K562 (cell line): ENCODE measurements around the gene SARS1. TPM values are rescaled to one million over a fixed set of nuclear protein-coding genes. Genes with fewer than 3 reads are reported as not detected.
A peak's percentile ranks its signal among the peaks of the same experiment; 100 is the strongest.

Experiments
- BHLHE40 ChIP-seq: IDR thresholded peaks from 2 replicates; pipeline ENCODE4 v1.6.1; 2011; ENCODE audit warnings: low read length, improper control_type of control experiment
- BRF2 ChIP-seq: IDR thresholded peaks from 3 replicates; pipeline ENCODE4 v1.6.1; 2011; ENCODE audit warnings: borderline replicate concordance, mild to moderate bottlenecking; ENCODE audit not compliant: insufficient read length, insufficient read depth
- CREB3 ChIP-seq: fragments of 450-650 bp; conservative IDR thresholded peaks from 2 replicates; pipeline ENCODE4 v1.6.1; 2016; ENCODE audit warnings: missing genetic modification characterization, low read depth, mild to moderate bottlenecking, missing compliant biosample characterization, moderate library complexity
- CSDE1 ChIP-seq, 2 experiments: fragments of 450-650 bp; IDR thresholded peaks; 2 replicates each; pipeline ENCODE4 v1.6.1; 2016; ENCODE audit warnings: mild to moderate bottlenecking in 1 of 2
- DNMT1 ChIP-seq: fragments of 450-650 bp; IDR thresholded peaks from 2 replicates; pipeline ENCODE4 v1.6.1; 2016; ENCODE audit warnings: antibody characterized with exemption, mild to moderate bottlenecking
- FOXM1 ChIP-seq, 2 experiments: fragments of 450-650 bp in 1 of 2; sonication (generic) in 1 of 2; formaldehyde crosslinking in 1 of 2; IDR thresholded peaks; 2 replicates each; pipeline versions ENCODE4 v1.6.1 to v1.9.0; 2017 to 2022; ENCODE audit warnings: low read depth in 2 of 2, mild to moderate bottlenecking in 2 of 2, missing genetic modification reagents in 1 of 2, moderate library complexity in 1 of 2
- FOXP1 ChIP-seq: sonication (generic); formaldehyde crosslinking; IDR thresholded peaks from 2 replicates; pipeline ENCODE4 v1.8.0; 2022; ENCODE audit warnings: mild to moderate bottlenecking, missing genetic modification reagents
- GABPB1 ChIP-seq: sonication (generic); formaldehyde crosslinking; IDR thresholded peaks from 2 replicates; pipeline ENCODE4 v1.8.0; 2022; ENCODE audit warnings: mild to moderate bottlenecking, missing genetic modification reagents
- HDAC1 ChIP-seq, 2 experiments: fragments of 450-650 bp; IDR thresholded peaks; 2 replicates each; pipeline ENCODE4 v1.6.1; 2016 to 2017; ENCODE audit warnings: inconsistent platforms in 1 of 2, mild to moderate bottlenecking in 1 of 2, moderate library complexity in 1 of 2
- KAT8 ChIP-seq: fragments of 450-650 bp; IDR thresholded peaks from 2 replicates; pipeline ENCODE4 v1.6.1; 2016; ENCODE audit warnings: low read depth, mild to moderate bottlenecking
- LEF1 ChIP-seq: fragments of 450-650 bp; IDR thresholded peaks from 2 replicates; pipeline ENCODE4 v1.6.1; 2016; ENCODE audit warnings: mild to moderate bottlenecking
- MEF2D ChIP-seq: conservative IDR thresholded peaks from 2 replicates; pipeline ENCODE4 v1.6.1; 2016; ENCODE audit warnings: low read depth, missing genetic modification characterization, missing compliant biosample characterization
- NR4A1 ChIP-seq, 2 experiments: fragments of 250-450 bp in 1 of 2; fragments of 450-650 bp in 1 of 2; sonication (Bioruptor Pico) in 1 of 2; IDR thresholded peaks; 2 replicates each; pipeline versions ENCODE4 v1.4.0 to v1.6.1; 2016 to 2020; ENCODE audit warnings: mild to moderate bottlenecking in 2 of 2, missing compliant biosample characterization in 1 of 2, missing genetic modification characterization in 1 of 2, moderate library complexity in 1 of 2
- PBX2 ChIP-seq, 2 experiments: IDR thresholded peaks in 1 of 2; conservative IDR thresholded peaks in 1 of 2; 2 replicates each; pipeline ENCODE4 v1.6.1; 2016; ENCODE audit warnings: low read depth in 2 of 2, mild to moderate bottlenecking in 1 of 2, missing compliant biosample characterization in 1 of 2, missing genetic modification characterization in 1 of 2, moderate library complexity in 1 of 2
- POLR2AphosphoS5 ChIP-seq: IDR thresholded peaks from 2 replicates; pipeline ENCODE4 v1.6.1; 2011; ENCODE audit warnings: mild to moderate bottlenecking, low read depth, low read length, moderate library complexity; ENCODE audit not compliant: control insufficient read depth, insufficient read depth
- PRPF4 ChIP-seq: fragments of 200-400 bp; formaldehyde crosslinking; IDR thresholded peaks from one replicate; pipeline ENCODE4 v1.6.1; 2017; ENCODE audit warnings: low read length, low read depth, mild to moderate bottlenecking; ENCODE audit not compliant: insufficient read depth, poor library complexity, severe bottlenecking
- ZNF431 ChIP-seq: sonication (generic); formaldehyde crosslinking; IDR thresholded peaks from 2 replicates; pipeline ENCODE4 v1.8.0; 2022; ENCODE audit warnings: mild to moderate bottlenecking, missing genetic modification reagents
- ZNF589 ChIP-seq: fragments of 200-800 bp; sonication (Bioruptor generic); IDR thresholded peaks from 2 replicates; pipeline ENCODE4 v1.6.1; 2016; ENCODE audit warnings: low read depth, missing genetic modification characterization, missing compliant biosample characterization
- ZNF639 ChIP-seq, 2 experiments: fragments of 200-800 bp in 1 of 2; sonication (Bioruptor generic) in 1 of 2; sonication (generic) in 1 of 2; formaldehyde crosslinking in 1 of 2; IDR thresholded peaks in 1 of 2; conservative IDR thresholded peaks in 1 of 2; 2 replicates each; pipeline versions ENCODE4 v1.5.0 to v1.6.1; 2016 to 2020; ENCODE audit warnings: missing compliant biosample characterization in 1 of 2, missing genetic modification characterization in 1 of 2, missing genetic modification reagents in 1 of 2
- ZZZ3 ChIP-seq: fragments of 450-650 bp; IDR thresholded peaks from 2 replicates; pipeline ENCODE4 v1.6.1; 2016; ENCODE audit warnings: antibody characterized with exemption, mild to moderate bottlenecking, moderate library complexity
- polyA plus RNA-seq, 8 experiments: library from polyadenylated mRNA; depleted of rRNA in 4 of 8; stranded (reverse) in 5 of 8; unstranded in 3 of 8; fragments of >200 nt; fragmentation: Nextera tagmentation in 2 of 8; fragmentation: Illumina TruSeq in 1 of 8; extraction: Ambion mirVana in 2 of 8; extraction: Trizol in 1 of 8; gene quantifications; 2 replicates each; pipeline versions ENCODE4 v1.2.1 to v1.2.3, GENCODE V29; 2011 to 2014; ENCODE audit warnings: inconsistent platforms in 1 of 8, missing spikeins in 1 of 8
- total RNA-seq, 7 experiments: library from RNA; depleted of rRNA in 6 of 7; stranded (reverse); fragments of >200 nt in 6 of 7; fragmentation: Illumina TruSeq in 2 of 7; extraction: Trizol in 2 of 7; gene quantifications; 2 replicates each; pipeline versions ENCODE4 v1.2.1 to v1.2.3, GENCODE V29; 2011 to 2021; ENCODE audit warnings: low replicate concordance in 1 of 7

Gene SARS1
- total and polyA plus RNA-seq, 9 of the 15 experiments (the other 6 are each of a cell fraction or from before 2014, with no cell fraction given): 221 to 623 (median 254) TPM

GRCh38 chr1:109218516-109218915 is 4.8 kb downstream of the SARS1 start (continued):
- no peak for TF ChIP-seq PBX2 (CRISPR knock-in tag; IDR thresholded peaks at IDR 0.05; ENCODE audit: low read depth)
- no peak for TF ChIP-seq PBX2 (tag; conservative IDR thresholded peaks at IDR 0.05; ENCODE audit: low read depth)
- no peak for TF ChIP-seq KAT8
- no peak for TF ChIP-seq GABPB1 (CRISPR knock-in tag)
- no peak for TF ChIP-seq ZNF589 (CRISPR knock-in tag)
- TF ChIP-seq CREB3 (tag): no peak
- TF ChIP-seq MEF2D (tag): no peak
- no peak for TF ChIP-seq PRPF4
- no peak for TF ChIP-seq FOXP1 (CRISPR knock-in tag)
- no peak for TF ChIP-seq DNMT1
- no peak for TF ChIP-seq NR4A1 (CRISPR knock-in tag; IDR thresholded peaks at IDR 0.05)
- TF ChIP-seq NR4A1 (tag; IDR thresholded peaks at IDR 0.05): 0 out of 2 replicates have a peak, but pooled peaks have one; percentile 36
- peak in 1 of 2 experiments; percentile 58; a peak in 1 of 4 replicates for TF ChIP-seq HDAC1 (IDR thresholded peaks at IDR 0.05)
- TF ChIP-seq LEF1: peak; percentile 39; the same call in 1 of the 2 replicates
- peak; percentile 70; the same call in 1 of the 2 replicates for TF ChIP-seq FOXM1 (IDR thresholded peaks at IDR 0.05; ENCODE audit: low read depth)
- TF ChIP-seq FOXM1 (CRISPR knock-in tag; IDR thresholded peaks at IDR 0.05; ENCODE audit: low read depth): no peak
- TF ChIP-seq POLR2AphosphoS5: no peak
- no peak for TF ChIP-seq ZZZ3
- no peak for TF ChIP-seq BHLHE40
- no peak for TF ChIP-seq BRF2
- no peak for TF ChIP-seq ZNF431
- TF ChIP-seq ZNF639 (CRISPR knock-in tag; conservative IDR thresholded peaks at IDR 0.05 in 1 of 2, IDR thresholded peaks at IDR 0.05 in 1 of 2): no peak
- TF ChIP-seq CSDE1 (IDR thresholded peaks at IDR 0.05): no peak
